ENCODE results near the gene ARPC4. TPM values are rescaled to one million over a fixed set of nuclear protein-coding genes. Genes with fewer than 3 reads are reported as not detected.

ARPC4 gene
- total and polyA plus RNA-seq, 2 donors (not counting 3 experiments of a cell fraction or from before 2014, with no cell fraction given) = 181 to 197 TPM

DNA sequence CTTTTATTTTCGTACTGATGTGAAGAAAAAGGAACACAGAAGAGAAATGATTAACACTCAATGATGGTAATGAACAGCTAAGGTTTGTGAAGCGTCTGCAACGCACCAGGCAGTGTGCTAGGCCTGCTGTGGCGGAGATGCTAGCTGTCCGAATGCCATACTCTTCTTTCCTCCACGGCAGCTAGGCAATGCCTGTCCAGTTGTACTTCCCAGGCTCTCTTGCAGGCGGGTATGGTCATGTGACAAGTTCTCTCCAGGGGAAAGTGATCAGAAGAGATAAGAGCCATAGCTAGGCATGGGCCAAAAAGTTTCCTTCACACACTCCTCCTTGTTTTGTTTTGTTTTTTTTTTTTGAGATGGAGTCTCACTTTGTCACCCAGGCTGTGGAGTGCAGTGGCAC is 7.3 kb upstream of the ARPC4 start:
- TF ChIP-seq EZH2 (IDR thresholded peaks at IDR 0.05; ENCODE audit: borderline replicate concordance, low read depth, low read length, severe bottlenecking) (no peak), POLR2AphosphoS5 (IDR thresholded peaks at IDR 0.05; ENCODE audit: insufficient read depth, low read depth, low read length) (no peak), POLR2A (IDR thresholded peaks at IDR 0.05; ENCODE audit: low read depth, low read length) (no peak), GATA2 (IDR thresholded peaks at IDR 0.05; ENCODE audit: insufficient read depth, insufficient read length, low read depth, low read length) (no peak), JUN (IDR thresholded peaks at IDR 0.05; ENCODE audit: borderline replicate concordance, insufficient read depth, insufficient read length, low read depth) (no peak), MYC (IDR thresholded peaks at IDR 0.05; ENCODE audit: low read depth, low read length) (no peak), FOS (IDR thresholded peaks at IDR 0.05; ENCODE audit: borderline replicate concordance, insufficient read depth, low read length) (no peak), MAX (IDR thresholded peaks at IDR 0.05; ENCODE audit: insufficient read depth, insufficient read length) (no peak)
- TF ChIP-seq, protein P1, sequence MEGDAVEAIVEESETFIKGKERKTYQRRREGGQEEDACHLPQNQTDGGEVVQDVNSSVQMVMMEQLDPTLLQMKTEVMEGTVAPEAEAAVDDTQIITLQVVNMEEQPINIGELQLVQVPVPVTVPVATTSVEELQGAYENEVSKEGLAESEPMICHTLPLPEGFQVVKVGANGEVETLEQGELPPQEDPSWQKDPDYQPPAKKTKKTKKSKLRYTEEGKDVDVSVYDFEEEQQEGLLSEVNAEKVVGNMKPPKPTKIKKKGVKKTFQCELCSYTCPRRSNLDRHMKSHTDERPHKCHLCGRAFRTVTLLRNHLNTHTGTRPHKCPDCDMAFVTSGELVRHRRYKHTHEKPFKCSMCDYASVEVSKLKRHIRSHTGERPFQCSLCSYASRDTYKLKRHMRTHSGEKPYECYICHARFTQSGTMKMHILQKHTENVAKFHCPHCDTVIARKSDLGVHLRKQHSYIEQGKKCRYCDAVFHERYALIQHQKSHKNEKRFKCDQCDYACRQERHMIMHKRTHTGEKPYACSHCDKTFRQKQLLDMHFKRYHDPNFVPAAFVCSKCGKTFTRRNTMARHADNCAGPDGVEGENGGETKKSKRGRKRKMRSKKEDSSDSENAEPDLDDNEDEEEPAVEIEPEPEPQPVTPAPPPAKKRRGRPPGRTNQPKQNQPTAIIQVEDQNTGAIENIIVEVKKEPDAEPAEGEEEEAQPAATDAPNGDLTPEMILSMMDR (IDR thresholded peaks at IDR 0.05; ENCODE audit: extremely low read depth in 1 of 2, insufficient read depth in 1 of 2, low read depth in 1 of 2, low read length in 2 of 2) = no peak
- Histone ChIP-seq H3K9me3 (replicated peaks; ENCODE audit: control insufficient read depth, insufficient read depth, low read length) (no peaks in the 10 kb centered on the region), H2AFZ (ENCODE audit: low read depth, low read length) (no peak overlapping the region), H3K27me3 (ENCODE audit: control insufficient read depth in 2 of 2, insufficient read depth in 2 of 2, low read length in 2 of 2) (no peaks in the 10 kb centered on the region), H3K9ac (replicated peaks; ENCODE audit: extremely low read depth, insufficient read depth, low read length) (no peak overlapping the region), H3K27ac (ENCODE audit: insufficient read depth, low read depth, low read length) (no peak overlapping the region), H3K9me1 (replicated peaks; ENCODE audit: control insufficient read depth, extremely low read depth, insufficient read depth, low read length) (no peaks in the 10 kb centered on the region), H3K36me3 (ENCODE audit: control insufficient read depth in 2 of 2, extremely low read depth in 1 of 2, insufficient read depth in 2 of 2, low read length in 2 of 2) (peaks cover 0 to 7% of the 10 kb centered on the region in 2 experiments), H3K4me1 (ENCODE audit: control insufficient read depth, extremely low read depth, insufficient read depth, low read length) (no peaks in the 10 kb centered on the region), H4K20me1 (replicated peaks; ENCODE audit: control insufficient read depth, extremely low read depth, insufficient read depth, low read length) (no peaks in the 10 kb centered on the region), H3K4me3 (replicated peaks in 1 of 3; ENCODE audit: insufficient read depth in 1 of 3, low read depth in 1 of 3, low read length in 3 of 3) (no peak overlapping the region), H3K4me2 (ENCODE audit: insufficient read depth, low read length) (no peak overlapping the region), H3K79me2 (ENCODE audit: control insufficient read depth, insufficient read depth, low read length) (no peaks in the 10 kb centered on the region)
- no TSS peak for BruUV-seq (replicated peaks)
- CTCF ChIA-PET = interaction anchor here (0.7 kb wide), 1 partner anchor 523 kb away, joined by 3 read pairs; no protein-coding TSS in a partner anchor
- FAIRE-seq (no peak), DNase-seq (ENCODE audit: low read depth, low spot score) (no peak)
- dilution Hi-C loops (cut with MboI; ENCODE audit: extremely low pct_ligation_motif_present, low sequenced_read_pairs) (no loop called here), intact Hi-C loops (cut with micrococcal nuclease) (no loop called here)
- POLR2A ChIA-PET = no interaction called here
